Liver (tissue), 3 donors: ENCODE results near the gene OCA2.

ENCODE experiments used
- JUND ChIP-seq, 2 donors: IDR thresholded peaks; 2 replicates each; pipeline ENCODE4 v1.6.1; 2016; ENCODE audit warnings: antibody characterized with exemption in 2 of 2
- YY1 ChIP-seq: IDR thresholded peaks from 2 replicates; pipeline ENCODE4 v1.6.1; 2016; ENCODE audit warnings: antibody characterized with exemption, mild to moderate bottlenecking
- TF ChIP-seq, protein P1 (sequence below): fragments of 150-350 bp; IDR thresholded peaks from 2 replicates; pipeline ENCODE4 v1.5.1; 2017; ENCODE audit warnings: improper control_type of control experiment, low read depth, low read length; ENCODE audit not compliant: missing input control
- TF ChIP-seq, protein P2 (sequence below): IDR thresholded peaks from 2 replicates; pipeline ENCODE4 v1.6.1; 2016; ENCODE audit warnings: antibody characterized with exemption
- donor health status: healthy.
- donor health status: healthy.

DNA sequence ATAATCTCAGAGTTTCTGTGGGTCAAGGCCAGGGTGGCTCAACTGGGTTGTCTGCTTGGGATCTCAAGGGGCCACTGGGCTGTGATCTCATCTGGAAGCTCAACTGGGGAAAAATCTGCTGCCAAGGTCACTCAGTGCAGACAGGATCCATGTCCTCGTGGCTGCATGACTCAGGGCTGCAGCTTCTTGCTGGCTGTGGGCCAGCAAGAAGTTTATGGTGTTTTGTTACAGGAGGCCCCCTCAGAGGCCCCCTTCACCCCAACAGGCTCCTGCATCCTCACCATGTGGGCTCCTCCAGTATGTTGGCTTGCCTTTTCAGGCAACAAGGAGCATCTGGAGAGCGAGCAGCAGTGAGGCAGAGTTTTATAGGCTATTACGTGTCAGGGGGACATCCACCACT lies 14.6 kb downstream of the OCA2 start:
- TF ChIP-seq, protein P1, sequence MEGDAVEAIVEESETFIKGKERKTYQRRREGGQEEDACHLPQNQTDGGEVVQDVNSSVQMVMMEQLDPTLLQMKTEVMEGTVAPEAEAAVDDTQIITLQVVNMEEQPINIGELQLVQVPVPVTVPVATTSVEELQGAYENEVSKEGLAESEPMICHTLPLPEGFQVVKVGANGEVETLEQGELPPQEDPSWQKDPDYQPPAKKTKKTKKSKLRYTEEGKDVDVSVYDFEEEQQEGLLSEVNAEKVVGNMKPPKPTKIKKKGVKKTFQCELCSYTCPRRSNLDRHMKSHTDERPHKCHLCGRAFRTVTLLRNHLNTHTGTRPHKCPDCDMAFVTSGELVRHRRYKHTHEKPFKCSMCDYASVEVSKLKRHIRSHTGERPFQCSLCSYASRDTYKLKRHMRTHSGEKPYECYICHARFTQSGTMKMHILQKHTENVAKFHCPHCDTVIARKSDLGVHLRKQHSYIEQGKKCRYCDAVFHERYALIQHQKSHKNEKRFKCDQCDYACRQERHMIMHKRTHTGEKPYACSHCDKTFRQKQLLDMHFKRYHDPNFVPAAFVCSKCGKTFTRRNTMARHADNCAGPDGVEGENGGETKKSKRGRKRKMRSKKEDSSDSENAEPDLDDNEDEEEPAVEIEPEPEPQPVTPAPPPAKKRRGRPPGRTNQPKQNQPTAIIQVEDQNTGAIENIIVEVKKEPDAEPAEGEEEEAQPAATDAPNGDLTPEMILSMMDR = no peak
- TF ChIP-seq YY1 (no peak), JUND (IDR thresholded peaks at IDR 0.05) (no peak)
- TF ChIP-seq, protein P2, sequence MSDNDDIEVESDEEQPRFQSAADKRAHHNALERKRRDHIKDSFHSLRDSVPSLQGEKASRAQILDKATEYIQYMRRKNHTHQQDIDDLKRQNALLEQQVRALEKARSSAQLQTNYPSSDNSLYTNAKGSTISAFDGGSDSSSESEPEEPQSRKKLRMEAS = no peak
